K562 (cell line): Measurements from ENCODE around the gene TMEM191C. TPM values are rescaled to one million over a fixed set of nuclear protein-coding genes. Genes with fewer than 3 reads are reported as not detected.
A peak's percentile ranks its signal among the peaks of the same experiment; 100 is the strongest.
"Not testable (repeated sequence)": the region's sequence is repeated elsewhere in the genome, so short reads cannot be mapped to it uniquely, and the experiment has no call there.

Experiments used
- ATAC-seq: fragments of 200-7000 bp; cut with Tn5 transposase; 3 replicates; pipeline ENCODE4 v1.9.1; 2020; ENCODE audit warnings: moderate library complexity
- BruUV-seq: library from RNA; stranded (reverse); fragments of 400-500 nt; replicated peaks from 2 replicates; lab custom pipeline; 2021; lab: Mats Ljungman, UMichigan
- CTCF ChIA-PET: fragments of 300-600 bp; formaldehyde crosslinking; extraction: SDS; loops from one replicate; lab custom pipeline; 2021; ENCODE audit warnings: low intra/inter-chr PET ratio; lab: Yijun Ruan, JAX
- POLR2A ChIA-PET: fragments of 300-600, 350-650 bp; sonication (Branson Sonifier 250); formaldehyde crosslinking; extraction: SDS; loops from one replicate; lab custom pipeline; 2021; ENCODE audit warnings: antibody characterized with exemption, inconsistent platforms; lab: Yijun Ruan, JAX
- DNase-seq, 4 experiments: peaks; one replicate each; pipeline versions ENCODE4 v3.0.0 to v3.0.0-alpha.2; 2011 to 2018; ENCODE audit warnings: low spot score in 3 of 4, mixed read lengths in 3 of 4; ENCODE audit errors: extremely low read depth in 1 of 4
- FAIRE-seq: peaks from 2 replicates; lab custom pipeline; 2011; peaks lifted over from hg19 to GRCh38; lab: Jason Lieb, UNC
- H2AFZ ChIP-seq: 2 replicates; pipeline ENCODE4 v1.6.0; 2011; ENCODE audit warnings: low read depth, low read length, control low read depth, inconsistent platforms
- H3K27ac ChIP-seq: fragments of 200-600 bp; 3 replicates; pipeline ENCODE4 v1.8.0; 2011; ENCODE audit warnings: low read depth, mild to moderate bottlenecking, control low read depth, inconsistent platforms, low read length, moderate library complexity, mixed read lengths; ENCODE audit errors: extremely low read depth
- H3K27me3 ChIP-seq, 2 experiments: fragments of 300-600 bp in 1 of 2; 2 replicates in 1 of 2; 3 replicates in 1 of 2; pipeline versions ENCODE4 v1.6.0 to v1.8.0; 2011; ENCODE audit warnings: inconsistent platforms in 2 of 2, low read length in 2 of 2, mild to moderate bottlenecking in 1 of 2, mixed read lengths in 1 of 2, moderate library complexity in 1 of 2; ENCODE audit not compliant: control insufficient read depth in 2 of 2, insufficient read depth in 2 of 2
- H3K36me3 ChIP-seq: fragments of 300-600 bp; 3 replicates; pipeline ENCODE4 v1.8.0; 2011; ENCODE audit warnings: mild to moderate bottlenecking, low read length, inconsistent platforms; ENCODE audit not compliant: control insufficient read depth, insufficient read depth
- H3K4me1 ChIP-seq, 2 experiments: fragments of 200-600 bp in 1 of 2; replicated peaks in 1 of 2; 2 replicates in 1 of 2; 3 replicates in 1 of 2; pipeline versions ENCODE4 v1.5.1 to v1.8.0; 2011; ENCODE audit warnings: inconsistent platforms in 2 of 2, low read length in 2 of 2, mild to moderate bottlenecking in 1 of 2, mixed read lengths in 1 of 2, moderate library complexity in 1 of 2; ENCODE audit not compliant: control insufficient read depth in 2 of 2, insufficient read depth in 2 of 2
- H3K4me2 ChIP-seq: 2 replicates; pipeline ENCODE4 v1.6.1; 2011; ENCODE audit warnings: low read length, control low read depth, inconsistent platforms, mixed read lengths; ENCODE audit not compliant: insufficient read depth
- H3K4me3 ChIP-seq: fragments of 200-600 bp; sonication (generic), shearing (Covaris generic); 2 replicates; pipeline ENCODE4 v1.5.1; 2016; ENCODE audit warnings: control low read depth, inconsistent platforms
- H3K79me2 ChIP-seq: fragments of 200-600 bp; 3 replicates; pipeline ENCODE4 v1.8.0; 2011; ENCODE audit warnings: low read length, inconsistent platforms; ENCODE audit not compliant: control insufficient read depth, insufficient read depth
- H3K9ac ChIP-seq, 2 experiments: 2 replicates each; pipeline versions ENCODE4 v1.6.0 to v1.6.1; 2011; ENCODE audit warnings: low read depth in 2 of 2, low read length in 2 of 2, control low read depth in 1 of 2, inconsistent platforms in 1 of 2, mild to moderate bottlenecking in 1 of 2, mixed read lengths in 1 of 2; ENCODE audit not compliant: insufficient read depth in 1 of 2
- H3K9me1 ChIP-seq: one replicate; pipeline ENCODE4 v1.6.0; 2011; ENCODE audit warnings: inconsistent platforms, mild to moderate bottlenecking, low read length, moderate library complexity; ENCODE audit not compliant: control insufficient read depth, insufficient read depth
- H3K9me3 ChIP-seq: replicated peaks from 2 replicates; pipeline ENCODE4 v1.5.1; 2011; ENCODE audit warnings: low read depth, low read length, inconsistent platforms; ENCODE audit not compliant: control insufficient read depth, insufficient read depth
- H4K20me1 ChIP-seq: replicated peaks from 2 replicates; pipeline ENCODE4 v1.6.1; 2011; ENCODE audit warnings: low read length, inconsistent platforms, mixed read lengths; ENCODE audit not compliant: control insufficient read depth, insufficient read depth
- NFE2 ChIP-seq: IDR thresholded peaks from 2 replicates; pipeline ENCODE4 v1.6.1; 2014; ENCODE audit warnings: antibody characterized with exemption, low read depth
- WGBS: fragments of 100-300 bp; shearing (Covaris generic); methylation state at CpG from one replicate; pipeline ENCODE4 v1.1.6; 2016; ENCODE audit warnings: low coverage, mixed read lengths; ENCODE audit not compliant: insufficient coverage; ENCODE audit errors: missing lambda C conversion rate; 5-methylcytosine and 5-hydroxymethylcytosine counted together
- in situ Hi-C: fragments of 300-500 bp; cut with MboI; formaldehyde crosslinking; loops from 4 replicates; pipeline ENCODE4 v1.15.0; 2018; ENCODE audit warnings: inconsistent platforms, mixed read lengths
- intact Hi-C: fragments of 100-400 bp; cut with micrococcal nuclease; formaldehyde crosslinking; loops from 2 replicates; pipeline ENCODE4 v1.14.2; 2022
- polyA plus RNA-seq, 8 experiments: library from polyadenylated mRNA; depleted of rRNA in 4 of 8; stranded (reverse) in 5 of 8; unstranded in 3 of 8; fragments of >200 nt; fragmentation: Nextera tagmentation in 2 of 8; fragmentation: Illumina TruSeq in 1 of 8; extraction: Ambion mirVana in 2 of 8; extraction: Trizol in 1 of 8; gene quantifications; 2 replicates each; pipeline versions ENCODE4 v1.2.1 to v1.2.3, GENCODE V29; 2011 to 2014; ENCODE audit warnings: inconsistent platforms in 1 of 8, missing spikeins in 1 of 8
- total RNA-seq, 7 experiments: library from RNA; depleted of rRNA in 6 of 7; stranded (reverse); fragments of >200 nt in 6 of 7; fragmentation: Illumina TruSeq in 2 of 7; extraction: Trizol in 2 of 7; gene quantifications; 2 replicates each; pipeline versions ENCODE4 v1.2.1 to v1.2.3, GENCODE V29; 2011 to 2021; ENCODE audit warnings: low replicate concordance in 1 of 7

TMEM191C gene
- total and polyA plus RNA-seq, 9 of the 15 experiments (the other 6 are each of a cell fraction or from before 2014, with no cell fraction given), result 0.15 to 7.1 (median 1.1) TPM

GRCh38 chr22:21512022-21512421 is 44.8 kb downstream of the TMEM191C start:
- H3K9ac ChIP-seq, result not testable (repeated sequence)
- TF ChIP-seq NFE2, result peak; percentile 23; the same call in 1 of the 2 replicates
- TF ChIP-seq, all 486 proteins: peak for 1; not testable (repeated sequence) for 485
- 82% methylated on average over 5 of the region's 11 CpGs for WGBS
- H3K27me3 ChIP-seq, CTCF ChIA-PET, intact Hi-C loops, DNase-seq, POLR2A ChIA-PET, H3K27ac ChIP-seq, H3K4me2 ChIP-seq, H3K9me3 ChIP-seq, H2AFZ ChIP-seq, H3K36me3 ChIP-seq, H4K20me1 ChIP-seq, H3K4me3 ChIP-seq, FAIRE-seq, H3K9me1 ChIP-seq: not testable (repeated sequence)
- in situ Hi-C loops, result loop anchor here (10.0 kb wide), 1 partner anchor 63 kb away; no protein-coding TSS in a partner anchor
- Histone ChIP-seq H3K79me2 (peaks cover 15% of the 10 kb centered on the region), H3K4me1 (peaks cover 8 to 12% of the 10 kb centered on the region in 2 experiments; a peak in 4 of 5 replicates)
- ATAC-seq, result peak; percentile 1; the same call in 2 of the 3 replicates
- TSS peak; percentile 7 for BruUV-seq

- H3K9me1 ChIP-seq, CTCF ChIA-PET, H3K27me3 ChIP-seq, H3K27ac ChIP-seq, DNase-seq, H3K36me3 ChIP-seq, ATAC-seq, H3K4me2 ChIP-seq, FAIRE-seq, H3K9me3 ChIP-seq, intact Hi-C loops, H4K20me1 ChIP-seq, POLR2A ChIA-PET, BruUV-seq, H3K4me3 ChIP-seq, H2AFZ ChIP-seq: not testable (repeated sequence)
- 71% methylated on average over 1 of the region's 12 CpGs for WGBS
- H3K79me2 ChIP-seq, result peaks cover 15% of the 10 kb centered on the region
- in situ Hi-C loops, result loop anchor here (10.0 kb wide), 1 partner anchor 61 kb away; no protein-coding TSS in a partner anchor
- peaks cover 8 to 12% of the 10 kb centered on the region in 2 experiments; a peak in 4 of 5 replicates for H3K4me1 ChIP-seq
- peak overlapping the region in 1 of 2 experiments; percentile 55; a peak in 1 of 4 replicates for H3K9ac ChIP-seq
Observed at GRCh38 chr22:21514117-21514516, 46.9 kb downstream of the TMEM191C start.

- FAIRE-seq, H3K36me3 ChIP-seq, CTCF ChIA-PET, H3K27me3 ChIP-seq, DNase-seq, H2AFZ ChIP-seq, ATAC-seq, POLR2A ChIA-PET, H3K4me2 ChIP-seq, H3K9me3 ChIP-seq, H3K4me3 ChIP-seq, BruUV-seq, H4K20me1 ChIP-seq, H3K9ac ChIP-seq, intact Hi-C loops, H3K27ac ChIP-seq, H3K9me1 ChIP-seq: not testable (repeated sequence)
- in situ Hi-C loops, result loop anchor here (10.0 kb wide), 1 partner anchor 60 kb away; no protein-coding TSS in a partner anchor
- WGBS, result no CpG with 5 or more reads among the region's 9 CpGs
- Histone ChIP-seq H3K79me2 (peaks cover 15% of the 10 kb centered on the region), H3K4me1 (peaks cover 8 to 12% of the 10 kb centered on the region in 2 experiments; a peak in 4 of 5 replicates)
Observed at GRCh38 chr22:21515234-21515633, 48.0 kb downstream of the TMEM191C start.
